ENCODE results near the gene MLH3.

The MLH3 gene

GRCh38 chr14:75041613-75042012, 9.7 kb downstream of the MLH3 start:
- H2AFZ ChIP-seq (ENCODE audit: low read length) = no peak overlapping the region
- H3K27me3 ChIP-seq (ENCODE audit: control insufficient read depth in 3 of 3, insufficient read depth in 3 of 3, low read depth in 1 of 3, low read length in 3 of 3) = no peaks in the 10 kb centered on the region
- DNase-seq (ENCODE audit: low spot score) = no peak
- no peak overlapping the region for H3K4me3 ChIP-seq (ENCODE audit: low read length in 2 of 2)
- H3K4me1 ChIP-seq (ENCODE audit: control insufficient read depth in 2 of 2, insufficient read depth in 1 of 2, low read depth in 1 of 2, low read length in 2 of 2) = no peaks in the 10 kb centered on the region
- H3K4ac ChIP-seq (ENCODE audit: low read length) = no peak overlapping the region
- no peak overlapping the region for H3K27ac ChIP-seq (replicated peaks; ENCODE audit: low read length)
- H3K36me3 ChIP-seq (replicated peaks in 1 of 2; ENCODE audit: control insufficient read depth in 2 of 2, insufficient read depth in 2 of 2, low read length in 2 of 2) = peaks cover 1 to 5% of the 10 kb centered on the region in 2 donors
- no peak overlapping the region for H3K23ac ChIP-seq (ENCODE audit: low read depth, low read length, poor library complexity)
- H3K9me3 ChIP-seq (replicated peaks in 1 of 2; ENCODE audit: control insufficient read depth in 2 of 2, insufficient read depth in 1 of 2, low read depth in 1 of 2, low read length in 2 of 2) = no peaks in the 10 kb centered on the region
- H4K8ac ChIP-seq (ENCODE audit: low read depth, low read length) = no peak overlapping the region
- H3K4me2 ChIP-seq (ENCODE audit: insufficient read depth, low read length, poor library complexity, severe bottlenecking) = no peak overlapping the region
- no peak overlapping the region for H2BK12ac ChIP-seq (ENCODE audit: low read length)
- H3K14ac ChIP-seq (ENCODE audit: low read length) = no peak overlapping the region
- WGBS, 2 donors (ENCODE audit: extremely low coverage in 2 of 2, insufficient read length in 2 of 2, insufficient replicate concordance in 1 of 2) = no CpG with 5 or more reads among the region's 4 CpGs
- H3K79me1 ChIP-seq (ENCODE audit: low read depth, low read length) = no peaks in the 10 kb centered on the region
- no peak overlapping the region for H2BK120ac ChIP-seq (ENCODE audit: low read depth, low read length)
- H3K18ac ChIP-seq (ENCODE audit: low read length) = no peak overlapping the region
- H3K9ac ChIP-seq (ENCODE audit: low read depth, low read length, poor library complexity) = no peak overlapping the region
- no peak overlapping the region for H4K91ac ChIP-seq (ENCODE audit: low read depth, low read length, poor library complexity)
- H2BK5ac ChIP-seq (ENCODE audit: low read length) = no peak overlapping the region
- no peak overlapping the region for H2BK15ac ChIP-seq (ENCODE audit: low read length)
- no peak overlapping the region for H2AK5ac ChIP-seq (ENCODE audit: low read depth, low read length)

DNA sequence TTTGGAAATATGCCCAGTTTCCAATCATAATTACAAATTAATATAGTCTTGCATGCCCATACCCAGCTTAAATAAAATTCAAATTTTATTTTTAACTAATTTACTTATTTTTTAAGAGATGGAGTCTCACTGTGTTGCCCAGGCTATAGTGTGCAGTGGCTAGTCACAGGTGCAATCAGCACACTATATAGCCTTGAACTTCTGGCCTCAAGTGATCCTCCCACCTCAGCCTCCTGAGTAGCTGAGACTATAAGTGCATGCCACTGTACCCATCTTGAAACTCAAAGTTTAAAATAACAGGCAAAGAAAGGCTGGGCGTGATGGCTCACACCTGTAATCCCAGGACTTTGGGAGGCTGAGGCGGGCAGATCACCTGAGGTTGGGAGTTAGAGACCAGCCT, 10.3 kb downstream of the MLH3 start:
- H3K4me1 ChIP-seq (ENCODE audit: control insufficient read depth in 2 of 2, insufficient read depth in 1 of 2, low read depth in 1 of 2, low read length in 2 of 2) = no peaks in the 10 kb centered on the region
- H3K18ac ChIP-seq (ENCODE audit: low read length) = no peak overlapping the region
- H2BK120ac ChIP-seq (ENCODE audit: low read depth, low read length) = no peak overlapping the region
- no peak overlapping the region for H2AK5ac ChIP-seq (ENCODE audit: low read depth, low read length)
- H3K27ac ChIP-seq (replicated peaks; ENCODE audit: low read length) = no peak overlapping the region
- no peak overlapping the region for H3K14ac ChIP-seq (ENCODE audit: low read length)
- no peaks in the 10 kb centered on the region for H3K9me3 ChIP-seq (replicated peaks in 1 of 2; ENCODE audit: control insufficient read depth in 2 of 2, insufficient read depth in 1 of 2, low read depth in 1 of 2, low read length in 2 of 2)
- no peak overlapping the region for H4K91ac ChIP-seq (ENCODE audit: low read depth, low read length, poor library complexity)
- WGBS, 2 donors (ENCODE audit: extremely low coverage in 2 of 2, insufficient read length in 2 of 2, insufficient replicate concordance in 1 of 2) = no CpG with 5 or more reads among the region's 2 CpGs
- peaks cover 1 to 5% of the 10 kb centered on the region in 2 donors for H3K36me3 ChIP-seq (replicated peaks in 1 of 2; ENCODE audit: control insufficient read depth in 2 of 2, insufficient read depth in 2 of 2, low read length in 2 of 2)
- no peaks in the 10 kb centered on the region for H3K79me1 ChIP-seq (ENCODE audit: low read depth, low read length)
- H2BK12ac ChIP-seq (ENCODE audit: low read length) = no peak overlapping the region
- H3K4ac ChIP-seq (ENCODE audit: low read length) = no peak overlapping the region
- no peaks in the 10 kb centered on the region for H3K27me3 ChIP-seq (ENCODE audit: control insufficient read depth in 3 of 3, insufficient read depth in 3 of 3, low read depth in 1 of 3, low read length in 3 of 3)
- H2BK5ac ChIP-seq (ENCODE audit: low read length) = no peak overlapping the region
- no peak overlapping the region for H2AFZ ChIP-seq (ENCODE audit: low read length)
- H3K4me2 ChIP-seq (ENCODE audit: insufficient read depth, low read length, poor library complexity, severe bottlenecking) = no peak overlapping the region
- no peak overlapping the region for H3K9ac ChIP-seq (ENCODE audit: low read depth, low read length, poor library complexity)
- H4K8ac ChIP-seq (ENCODE audit: low read depth, low read length) = no peak overlapping the region
- H3K23ac ChIP-seq (ENCODE audit: low read depth, low read length, poor library complexity) = no peak overlapping the region
- no peak overlapping the region for H3K4me3 ChIP-seq (ENCODE audit: low read length in 2 of 2)
- H2BK15ac ChIP-seq (ENCODE audit: low read length) = no peak overlapping the region
- no peak for DNase-seq (ENCODE audit: low spot score)

GRCh38 chr14:75040507-75040906, 10.8 kb downstream of the MLH3 start:
- Histone ChIP-seq H2BK15ac (ENCODE audit: low read length) (no peak overlapping the region), H4K8ac (ENCODE audit: low read depth, low read length) (no peak overlapping the region), H3K4me1 (ENCODE audit: control insufficient read depth in 2 of 2, insufficient read depth in 1 of 2, low read depth in 1 of 2, low read length in 2 of 2) (no peaks in the 10 kb centered on the region), H3K9ac (ENCODE audit: low read depth, low read length, poor library complexity) (no peak overlapping the region), H4K91ac (ENCODE audit: low read depth, low read length, poor library complexity) (no peak overlapping the region), H3K4ac (ENCODE audit: low read length) (no peak overlapping the region), H3K14ac (ENCODE audit: low read length) (no peak overlapping the region), H3K9me3 (replicated peaks in 1 of 2; ENCODE audit: control insufficient read depth in 2 of 2, insufficient read depth in 1 of 2, low read depth in 1 of 2, low read length in 2 of 2) (no peaks in the 10 kb centered on the region), H3K36me3 (replicated peaks in 1 of 2; ENCODE audit: control insufficient read depth in 2 of 2, insufficient read depth in 2 of 2, low read length in 2 of 2) (peaks cover 1 to 5% of the 10 kb centered on the region in 2 donors), H3K79me1 (ENCODE audit: low read depth, low read length) (no peaks in the 10 kb centered on the region), H3K27me3 (ENCODE audit: control insufficient read depth in 3 of 3, insufficient read depth in 3 of 3, low read depth in 1 of 3, low read length in 3 of 3) (no peaks in the 10 kb centered on the region), H2BK12ac (ENCODE audit: low read length) (no peak overlapping the region), H2BK5ac (ENCODE audit: low read length) (no peak overlapping the region), H3K23ac (ENCODE audit: low read depth, low read length, poor library complexity) (no peak overlapping the region), H3K27ac (replicated peaks; ENCODE audit: low read length) (no peak overlapping the region), H2AFZ (ENCODE audit: low read length) (no peak overlapping the region), H3K4me2 (ENCODE audit: insufficient read depth, low read length, poor library complexity, severe bottlenecking) (no peak overlapping the region), H3K4me3 (ENCODE audit: low read length in 2 of 2) (no peak overlapping the region), H3K18ac (ENCODE audit: low read length) (no peak overlapping the region), H2AK5ac (ENCODE audit: low read depth, low read length) (no peak overlapping the region), H2BK120ac (ENCODE audit: low read depth, low read length) (no peak overlapping the region)
- no CpG with 5 or more reads among the region's 1 CpG for WGBS, 2 donors (ENCODE audit: extremely low coverage in 2 of 2, insufficient read length in 2 of 2, insufficient replicate concordance in 1 of 2)
- DNase-seq (ENCODE audit: low spot score) = no peak

DNA sequence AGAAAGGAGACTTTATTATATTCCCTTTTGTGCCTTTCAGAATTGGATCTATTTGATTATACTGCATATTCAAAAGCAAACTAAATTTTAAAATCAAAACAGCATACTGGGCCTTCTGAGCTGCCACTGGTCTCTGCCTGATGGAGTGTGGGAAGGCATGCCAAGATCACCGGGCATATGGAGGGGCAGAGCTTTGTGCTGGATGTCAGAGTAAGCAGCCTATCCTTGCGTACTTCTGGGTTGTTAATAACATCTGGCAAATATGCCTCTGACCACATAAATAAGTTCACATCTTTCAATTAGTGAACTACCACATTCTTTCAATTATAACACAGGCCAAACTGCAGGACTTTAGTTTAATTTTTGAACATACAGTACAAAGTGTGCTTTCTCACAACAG, 18.3 kb downstream of the MLH3 start:
- Histone ChIP-seq H3K23ac (ENCODE audit: low read depth, low read length, poor library complexity) (no peak overlapping the region), H4K91ac (ENCODE audit: low read depth, low read length, poor library complexity) (no peak overlapping the region), H3K14ac (ENCODE audit: low read length) (no peak overlapping the region), H2AK5ac (ENCODE audit: low read depth, low read length) (no peak overlapping the region), H3K27me3 (ENCODE audit: control insufficient read depth in 3 of 3, insufficient read depth in 3 of 3, low read depth in 1 of 3, low read length in 3 of 3) (no peaks in the 10 kb centered on the region), H2AFZ (ENCODE audit: low read length) (no peak overlapping the region), H2BK15ac (ENCODE audit: low read length) (no peak overlapping the region), H3K4me1 (ENCODE audit: control insufficient read depth in 2 of 2, insufficient read depth in 1 of 2, low read depth in 1 of 2, low read length in 2 of 2) (no peaks in the 10 kb centered on the region), H2BK120ac (ENCODE audit: low read depth, low read length) (no peak overlapping the region), H3K18ac (ENCODE audit: low read length) (no peak overlapping the region), H2BK12ac (ENCODE audit: low read length) (no peak overlapping the region), H2BK5ac (ENCODE audit: low read length) (no peak overlapping the region), H3K4ac (ENCODE audit: low read length) (no peak overlapping the region), H3K79me1 (ENCODE audit: low read depth, low read length) (no peaks in the 10 kb centered on the region), H3K4me2 (ENCODE audit: insufficient read depth, low read length, poor library complexity, severe bottlenecking) (no peak overlapping the region), H3K9ac (ENCODE audit: low read depth, low read length, poor library complexity) (no peak overlapping the region), H3K36me3 (replicated peaks in 1 of 2; ENCODE audit: control insufficient read depth in 2 of 2, insufficient read depth in 2 of 2, low read length in 2 of 2) (peaks cover 4 to 9% of the 10 kb centered on the region in 2 donors), H3K27ac (replicated peaks; ENCODE audit: low read length) (no peak overlapping the region), H3K9me3 (replicated peaks in 1 of 2; ENCODE audit: control insufficient read depth in 2 of 2, insufficient read depth in 1 of 2, low read depth in 1 of 2, low read length in 2 of 2) (no peaks in the 10 kb centered on the region), H3K4me3 (ENCODE audit: low read length in 2 of 2) (no peak overlapping the region), H4K8ac (ENCODE audit: low read depth, low read length) (no peak overlapping the region)
- DNase-seq (ENCODE audit: low spot score) = no peak
- WGBS, 2 donors (ENCODE audit: extremely low coverage in 2 of 2, insufficient read length in 2 of 2, insufficient replicate concordance in 1 of 2) = no CpG with 5 or more reads among the region's 2 CpGs

Measured in neuronal stem cell (in vitro differentiated cells).